SK-N-SH (cell line): ENCODE results near the gene RTP2. TPM values are rescaled to one million over a fixed set of nuclear protein-coding genes. Genes with fewer than 3 reads are reported as not detected.

Source experiments
- CTCF ChIA-PET: fragments of 300-600, 350-600 bp; formaldehyde crosslinking; extraction: SDS; loops from one replicate; lab custom pipeline; 2021; lab: Yijun Ruan, JAX
- POLR2A ChIA-PET: fragments of 350-600 bp; sonication (Branson Sonifier 250); formaldehyde crosslinking; extraction: SDS; loops from one replicate; lab custom pipeline; 2020; ENCODE audit warnings: antibody characterized with exemption, inconsistent platforms; lab: Yijun Ruan, JAX
- DNase-seq: peaks from one replicate; pipeline ENCODE4 v3.0.0; 2012
- H2AFZ ChIP-seq: fragments of 200-600 bp; sonication (generic); 2 replicates; pipeline ENCODE4 v1.8.1; 2016; ENCODE audit warnings: antibody characterized with exemption, mild to moderate bottlenecking, low read depth
- H3F3A ChIP-seq: fragments of 200-600 bp; sonication (generic); replicated peaks from 2 replicates; pipeline ENCODE3; 2016; ENCODE audit warnings: antibody characterized with exemption, mild to moderate bottlenecking; ENCODE audit not compliant: insufficient read depth
- H3K27ac ChIP-seq, 2 experiments: fragments of 200-500 bp in 1 of 2; fragments of 200-600 bp in 1 of 2; sonication (Bioruptor generic) in 1 of 2; sonication (generic), shearing (Covaris generic) in 1 of 2; 2 replicates each; pipeline versions ENCODE4 v1.5.1 to v1.6.1; 2014 to 2016; ENCODE audit warnings: low read depth in 2 of 2, inconsistent platforms in 1 of 2, low read length in 1 of 2, mild to moderate bottlenecking in 1 of 2, mixed read lengths in 1 of 2
- H3K27me3 ChIP-seq: fragments of 200-600 bp; sonication (generic), shearing (Covaris generic); 2 replicates; pipeline ENCODE4 v1.6.1; 2016; ENCODE audit warnings: mixed run types; ENCODE audit not compliant: insufficient read depth
- H3K36me3 ChIP-seq, 2 experiments: fragments of 200-500 bp in 1 of 2; fragments of 200-600 bp in 1 of 2; sonication (Bioruptor generic) in 1 of 2; sonication (generic) in 1 of 2; replicated peaks in 1 of 2; 2 replicates each; pipeline versions ENCODE3 to v1.5.1; 2014 to 2016; ENCODE audit warnings: low read length in 1 of 2, mild to moderate bottlenecking in 1 of 2; ENCODE audit not compliant: insufficient read depth in 2 of 2, control insufficient read depth in 1 of 2
- H3K4me1 ChIP-seq, 2 experiments: fragments of 200-500 bp in 1 of 2; fragments of 200-600 bp in 1 of 2; sonication (Bioruptor generic) in 1 of 2; sonication (generic), shearing (Covaris generic) in 1 of 2; 2 replicates each; pipeline versions ENCODE4 v1.5.1 to v1.6.1; 2014 to 2016; ENCODE audit warnings: low read depth in 1 of 2, low read length in 1 of 2, mixed run types in 1 of 2; ENCODE audit not compliant: insufficient read depth in 2 of 2, control insufficient read depth in 1 of 2
- H3K4me2 ChIP-seq: fragments of 200-600 bp; sonication (generic), shearing (Covaris generic); 2 replicates; pipeline ENCODE4 v1.6.1; 2017; ENCODE audit warnings: mixed run types
- H3K4me3 ChIP-seq, 2 experiments: fragments of 200-500 bp in 1 of 2; fragments of 200-600 bp in 1 of 2; sonication (Bioruptor generic) in 1 of 2; sonication (generic), shearing (Covaris generic) in 1 of 2; 2 replicates each; pipeline versions ENCODE4 v1.5.1 to v1.8.1; 2014 to 2016; ENCODE audit warnings: low read depth in 2 of 2, inconsistent platforms in 1 of 2, low read length in 1 of 2, mild to moderate bottlenecking in 1 of 2, mixed read lengths in 1 of 2, moderate library complexity in 1 of 2
- H3K79me2 ChIP-seq: fragments of 200-600 bp; sonication (generic); 2 replicates; pipeline ENCODE4 v1.8.1; 2017; ENCODE audit warnings: mild to moderate bottlenecking; ENCODE audit not compliant: insufficient read depth
- H3K9ac ChIP-seq: fragments of 200-600 bp; sonication (generic); 2 replicates; pipeline ENCODE4 v1.6.1; 2017; ENCODE audit warnings: mixed run types
- H3K9me2 ChIP-seq: fragments of 200-600 bp; sonication (generic); 2 replicates; pipeline ENCODE4 v1.6.1; 2017; ENCODE audit warnings: mixed run types
- H3K9me3 ChIP-seq: fragments of 200-600 bp; sonication (generic); 2 replicates; pipeline ENCODE4 v1.6.1; 2017; ENCODE audit warnings: mixed run types, mild to moderate bottlenecking, moderate library complexity
- H4K20me1 ChIP-seq: fragments of 200-600 bp; sonication (generic); 2 replicates; pipeline ENCODE4 v1.6.1; 2017; ENCODE audit warnings: mild to moderate bottlenecking, mixed run types; ENCODE audit not compliant: insufficient read depth
- CHD2 ChIP-seq: fragments of 150-350 bp; IDR thresholded peaks from 2 replicates; pipeline ENCODE4 v1.6.1; 2018; ENCODE audit warnings: low read length; ENCODE audit not compliant: partially characterized antibody
- EP300 ChIP-seq, 2 experiments: IDR thresholded peaks; 2 replicates each; pipeline versions ENCODE4 v1.4.0 to v1.6.1; 2012; ENCODE audit warnings: borderline replicate concordance in 1 of 2, low read depth in 1 of 2, low read length in 1 of 2
- FOSL2 ChIP-seq: IDR thresholded peaks from 2 replicates; pipeline ENCODE4 v1.4.0; 2012; ENCODE audit warnings: low read depth, mild to moderate bottlenecking, moderate library complexity, borderline replicate concordance
- FOXM1 ChIP-seq: IDR thresholded peaks from 2 replicates; pipeline ENCODE4 v1.4.0; 2012; ENCODE audit warnings: low read depth, mild to moderate bottlenecking
- MEF2A ChIP-seq: IDR thresholded peaks from 2 replicates; pipeline ENCODE4 v1.4.0; 2012; ENCODE audit warnings: low read depth, borderline replicate concordance
- MXI1 ChIP-seq: IDR thresholded peaks from 2 replicates; pipeline ENCODE4 v1.6.1; 2012; ENCODE audit warnings: mild to moderate bottlenecking, low read depth, low read length, improper control_type of control experiment
- NRF1 ChIP-seq: IDR thresholded peaks from 2 replicates; pipeline ENCODE4 v1.6.1; 2012; ENCODE audit warnings: low read depth, mild to moderate bottlenecking, low read length
- PBX3 ChIP-seq: IDR thresholded peaks from 2 replicates; pipeline ENCODE4; 2012
- POLR2AphosphoS5 ChIP-seq: IDR thresholded peaks from 2 replicates; pipeline ENCODE4 v1.6.1; 2012; ENCODE audit warnings: low read depth, low read length
- RAD21 ChIP-seq: IDR thresholded peaks from 2 replicates; pipeline ENCODE4 v1.6.1; 2012; ENCODE audit warnings: mild to moderate bottlenecking, low read length
- RCOR1 ChIP-seq: fragments of 150-350 bp; IDR thresholded peaks from 2 replicates; pipeline ENCODE4 v1.6.1; 2017; ENCODE audit warnings: antibody characterized with exemption, low read length
- SIN3A ChIP-seq: IDR thresholded peaks from 2 replicates; pipeline ENCODE4 v1.6.1; 2012; ENCODE audit warnings: low read depth, mild to moderate bottlenecking, low read length, moderate library complexity, borderline replicate concordance
- SMC3 ChIP-seq: IDR thresholded peaks from 2 replicates; pipeline ENCODE4 v1.6.1; 2012; ENCODE audit warnings: low read depth, low read length, improper control_type of control experiment
- TEAD4 ChIP-seq: IDR thresholded peaks from 2 replicates; pipeline ENCODE4 v1.4.0; 2012; ENCODE audit warnings: mild to moderate bottlenecking, borderline replicate concordance; ENCODE audit not compliant: insufficient read depth
- WGBS: methylation state at CpG from one replicate; pipeline ENCODE4 v1.1.6; 2017; ENCODE audit warnings: low lambda C conversion rate; 5-methylcytosine and 5-hydroxymethylcytosine counted together
- polyA plus RNA-seq, 3 experiments: library from polyadenylated mRNA; depleted of rRNA; stranded (reverse); fragments of >200 nt; gene quantifications; 2 replicates each; pipeline ENCODE4 v1.2.3, GENCODE V29; 2012

The RTP2 gene
- polyA plus RNA-seq, 1 of the 3 experiments (the other 2 are of a cell fraction): 0.07 TPM

DNA sequence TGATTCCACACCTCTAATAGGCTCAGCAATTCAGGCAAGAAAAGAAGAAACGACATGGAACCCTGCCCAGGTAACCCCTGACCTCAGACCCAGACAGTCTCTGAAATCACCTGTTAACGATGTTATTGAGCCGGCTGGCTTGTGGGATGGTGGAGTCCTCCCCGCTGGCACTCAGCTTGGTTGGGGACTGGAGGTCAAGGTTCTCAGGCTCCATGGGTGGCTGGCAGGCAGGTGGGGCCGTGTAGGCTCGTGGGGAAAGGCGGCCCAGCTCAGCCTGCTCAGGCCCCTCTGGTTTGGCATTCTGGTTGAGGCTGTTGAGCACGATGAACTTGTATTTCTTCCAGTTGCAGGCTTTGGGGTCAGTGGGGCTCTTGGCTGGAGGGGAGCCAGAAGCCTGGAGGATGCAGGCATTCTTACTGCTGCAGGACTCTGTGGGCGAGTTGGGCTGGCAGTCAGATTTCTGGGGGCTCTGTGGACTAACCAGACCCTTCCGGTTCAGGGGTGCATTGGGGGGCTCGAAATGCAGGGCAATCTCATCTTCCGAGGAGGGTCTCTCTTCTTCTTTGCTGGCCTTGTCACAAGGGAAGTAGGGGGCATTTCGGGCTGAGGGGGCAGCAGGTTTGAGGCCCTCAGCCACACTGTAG, 26.7 kb upstream of the RTP2 start:
- no peaks in the 10 kb centered on the region for H3K9me2 ChIP-seq
- H3K9ac ChIP-seq: no peak overlapping the region
- H4K20me1 ChIP-seq: no peaks in the 10 kb centered on the region
- no peaks in the 10 kb centered on the region for H3F3A ChIP-seq
- no peaks in the 10 kb centered on the region; a peak in 1 of 4 replicates for H3K4me1 ChIP-seq
- H3K79me2 ChIP-seq: no peaks in the 10 kb centered on the region; the same call in 1 of the 2 replicates
- H3K4me2 ChIP-seq: no peak overlapping the region
- no peak overlapping the region for H3K4me3 ChIP-seq
- H3K27me3 ChIP-seq: no peaks in the 10 kb centered on the region
- WGBS: 88% methylated on average over 8 of the region's 13 CpGs
- ChIA-PET CTCF (interaction anchor here (1.3 to 6.2 kb wide), 2 partner anchors 10 to 14 kb away, joined by 3 to 66 read pairs; no protein-coding TSS in a partner anchor), POLR2A (no interaction called here)
- H3K36me3 ChIP-seq: peaks cover 81 to 93% of the 10 kb centered on the region in 2 experiments
- TF ChIP-seq SMC3: no peak
- no peak for TF ChIP-seq MEF2A
- no peak for TF ChIP-seq NRF1
- DNase-seq: no peak
- no peak overlapping the region for H2AFZ ChIP-seq
- H3K9me3 ChIP-seq: no peaks in the 10 kb centered on the region
- no peak overlapping the region for H3K27ac ChIP-seq

DNA sequence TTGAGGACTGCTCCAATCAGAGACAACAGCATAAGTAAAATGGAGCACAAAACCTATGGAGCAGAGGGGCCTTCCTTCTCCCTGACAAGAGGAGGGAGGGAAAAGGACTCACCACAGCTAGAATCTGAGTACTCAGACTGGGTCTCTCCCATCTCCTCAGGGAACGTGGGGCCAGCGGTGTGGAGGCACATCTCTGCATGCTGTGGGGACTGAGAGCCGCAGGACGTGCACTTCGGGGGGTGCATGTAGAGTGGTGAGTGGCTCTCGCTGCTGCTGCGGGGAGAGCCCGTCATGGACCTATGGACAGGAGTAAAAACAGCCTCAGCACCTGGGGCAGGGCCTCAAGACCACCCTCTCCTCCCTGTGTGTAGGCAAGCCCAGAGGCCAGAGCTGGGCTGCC, 25.9 kb upstream of the RTP2 start:
- no peaks in the 10 kb centered on the region; a peak in 1 of 4 replicates for H3K4me1 ChIP-seq
- H3K4me3 ChIP-seq: no peak overlapping the region
- no peaks in the 10 kb centered on the region for H3K9me2 ChIP-seq
- H3K27me3 ChIP-seq: no peaks in the 10 kb centered on the region
- no peak overlapping the region for H3K9ac ChIP-seq
- no peaks in the 10 kb centered on the region for H3K9me3 ChIP-seq
- TF ChIP-seq POLR2AphosphoS5: no peak
- TF ChIP-seq CHD2: no peak
- TF ChIP-seq SIN3A: no peak
- TF ChIP-seq NRF1: no peak
- no peak for TF ChIP-seq RCOR1
- no peak for TF ChIP-seq PBX3
- no peak for TF ChIP-seq FOSL2
- no peak for TF ChIP-seq EP300 (IDR thresholded peaks at IDR 0.05; ENCODE audit: borderline replicate concordance in 1 of 2, low read depth in 1 of 2, low read length in 1 of 2)
- no peak for TF ChIP-seq TEAD4
- TF ChIP-seq MXI1: no peak
- no peak for TF ChIP-seq RAD21
- no peak for TF ChIP-seq FOXM1
- 90% methylated on average over 7 of the region's 8 CpGs for WGBS
- H3K36me3 ChIP-seq: peaks cover 80 to 97% of the 10 kb centered on the region in 2 experiments
- CTCF ChIA-PET: interaction anchor here (1.1 to 6.2 kb wide), 3 partner anchors 11 to 49 kb away, joined by 3 to 66 read pairs (median 4); no protein-coding TSS in a partner anchor
- no peaks in the 10 kb centered on the region for H4K20me1 ChIP-seq
- H3K4me2 ChIP-seq: no peak overlapping the region
- H3K27ac ChIP-seq: no peak overlapping the region
- no peak overlapping the region for H2AFZ ChIP-seq
- H3K79me2 ChIP-seq: no peaks in the 10 kb centered on the region
- H3F3A ChIP-seq: no peaks in the 10 kb centered on the region
- POLR2A ChIA-PET: no interaction called here
- no peak for DNase-seq
